Measurements from ENCODE around the gene FANK1.

DNA sequence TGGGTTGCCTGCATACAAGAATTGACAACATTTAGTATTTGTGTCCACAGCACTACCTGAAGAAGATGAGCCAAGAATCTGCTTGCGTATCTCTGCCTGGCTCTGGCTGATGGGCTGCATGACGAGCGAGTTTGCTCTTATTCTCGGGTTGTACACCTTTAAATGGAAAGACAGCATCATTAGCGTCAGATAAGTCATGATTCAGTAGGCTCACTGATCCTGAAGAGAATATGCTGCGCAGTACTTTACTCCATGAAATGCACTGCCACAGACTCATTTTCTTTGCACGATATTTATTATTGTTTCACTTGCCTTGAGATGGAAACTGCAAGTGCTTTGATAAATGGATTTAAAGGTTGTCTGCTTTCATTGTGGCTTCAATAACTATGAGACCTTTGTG lies 43.9 kb upstream of the FANK1 start:
- no peak for TF ChIP-seq TCF4 (CRISPR knock-in tag; IDR thresholded peaks at IDR 0.05; ENCODE audit: borderline replicate concordance)
- TF ChIP-seq ZFP3 (CRISPR knock-in tag; IDR thresholded peaks at IDR 0.05): no peak
- no peak for TF ChIP-seq TOX (CRISPR knock-in tag; IDR thresholded peaks at IDR 0.05; ENCODE audit: borderline replicate concordance)
- TF ChIP-seq ZFP30 (CRISPR knock-in tag; IDR thresholded peaks at IDR 0.05): no peak
- TF ChIP-seq ARNTL (CRISPR knock-in tag; IDR thresholded peaks at IDR 0.05; ENCODE audit: borderline replicate concordance, low read depth): no peak
- no peak for TF ChIP-seq ZNF70 (CRISPR knock-in tag; IDR thresholded peaks at IDR 0.05)

Measured in SK-N-SH treated with all-trans-retinoic acid at 6 μM for 48 hours (cell line).